ENCODE measurements around the gene SMYD3. TPM values are rescaled to one million over a fixed set of nuclear protein-coding genes. Genes with fewer than 3 reads are reported as not detected.

Gene SMYD3
- total RNA-seq, 1 experiment from 2014 or later = 25.5 TPM

DNA sequence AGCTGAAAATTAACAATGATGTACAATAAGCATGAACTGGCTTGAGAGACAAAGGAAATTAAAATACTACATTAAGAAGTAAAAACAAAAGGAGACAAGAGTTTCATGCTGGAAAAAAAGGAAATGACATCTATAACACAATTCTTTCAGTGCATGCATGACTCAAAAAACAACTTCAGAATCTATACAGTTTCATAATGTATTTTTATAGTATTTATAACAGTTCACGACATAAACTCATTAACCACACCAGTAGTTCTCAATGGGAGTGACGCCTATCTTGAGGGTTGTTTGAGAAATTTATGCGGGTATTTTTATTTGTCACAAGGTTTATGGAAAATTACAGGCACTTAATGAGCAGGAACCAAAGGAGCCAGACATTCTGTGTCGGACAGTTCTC lies 168.5 kb downstream of the SMYD3 start:
- H3K18ac ChIP-seq (ENCODE audit: insufficient read length, low read depth, low read length) = no peak overlapping the region
- H4K5ac ChIP-seq (ENCODE audit: insufficient read length, low read depth, low read length) = no peak overlapping the region
- H3K9ac ChIP-seq (ENCODE audit: extremely low read depth, insufficient read length, low read length) = no peak overlapping the region
- no peaks in the 10 kb centered on the region for H3K4me1 ChIP-seq (ENCODE audit: insufficient read depth, low read length)
- Mint-ChIP-seq H3K36me3 (ENCODE audit: insufficient read depth in 1 of 3, low read depth in 3 of 3) (no peaks in the 10 kb centered on the region), H3K4me1 (0 out of 4 replicates have a peak, but pooled peaks cover 0 to 4% of the 10 kb centered on the region in 2 experiments), H3K9me3 (no peaks in the 10 kb centered on the region), H3K27me3 (ENCODE audit: low read depth) (no peaks in the 10 kb centered on the region), H3K4me3 (no peak overlapping the region), H3K27ac (no peak overlapping the region)
- H3K79me1 ChIP-seq (ENCODE audit: insufficient read depth, low read depth, low read length, poor library complexity, severe bottlenecking) = no peaks in the 10 kb centered on the region
- H3K79me2 ChIP-seq (ENCODE audit: insufficient read depth, low read length) = no peaks in the 10 kb centered on the region
- no peak overlapping the region for H3K4me2 ChIP-seq (ENCODE audit: insufficient read depth, insufficient read length, low read length)
- no peak overlapping the region for H3K14ac ChIP-seq (ENCODE audit: insufficient read depth, low read length)
- H2BK5ac ChIP-seq (ENCODE audit: insufficient read length, low read length) = no peak overlapping the region
- no peak overlapping the region for H2AK5ac ChIP-seq (ENCODE audit: insufficient read length, low read length)
- H4K20me1 ChIP-seq (ENCODE audit: control insufficient read depth, insufficient read depth, insufficient read length) = no peaks in the 10 kb centered on the region
- no peak overlapping the region for H4K8ac ChIP-seq (replicated peaks; ENCODE audit: insufficient read length, low read depth, low read length)
- no peak overlapping the region for H2BK15ac ChIP-seq (ENCODE audit: low read depth, low read length)
- H3T11ph ChIP-seq (ENCODE audit: low read length) = no peak overlapping the region
- no CpG with 5 or more reads among the region's 4 CpGs for WGBS (ENCODE audit: extremely low coverage, insufficient read length, low lambda C conversion rate)
- no peaks in the 10 kb centered on the region for H3K27me3 ChIP-seq (ENCODE audit: insufficient read depth, low read length)
- no peak overlapping the region for H2AFZ ChIP-seq (ENCODE audit: low read length)
- no peak overlapping the region for H3K4ac ChIP-seq (ENCODE audit: low read depth, low read length)
- no peak overlapping the region for H2BK12ac ChIP-seq (ENCODE audit: insufficient read length, low read depth, low read length)
- no peak overlapping the region for H3K23ac ChIP-seq (ENCODE audit: insufficient read length, low read depth, low read length)
- no peak overlapping the region for H2BK20ac ChIP-seq (ENCODE audit: low read depth, low read length, poor library complexity, severe bottlenecking)
- no peak for TF ChIP-seq CTCF (conservative IDR thresholded peaks at IDR 0.05)
- H2BK120ac ChIP-seq (ENCODE audit: low read depth, low read length, poor library complexity, severe bottlenecking) = no peak overlapping the region
- no peaks in the 10 kb centered on the region for H3K9me3 ChIP-seq (ENCODE audit: control insufficient read depth, low read depth, low read length)
- no peak overlapping the region for H3K56ac ChIP-seq (ENCODE audit: insufficient read length, low read depth, low read length)
- no peaks in the 10 kb centered on the region for H3K23me2 ChIP-seq (ENCODE audit: insufficient read length, low read depth, low read length, poor library complexity, severe bottlenecking)
- H4K91ac ChIP-seq (ENCODE audit: insufficient read length, low read depth, low read length) = no peak overlapping the region
- H3K27ac ChIP-seq (ENCODE audit: insufficient read length, low read depth, low read length) = no peak overlapping the region
- no peak for DNase-seq

All from H9 (cell line).